ENCODE data around the gene C18orf63. TPM values are rescaled to one million over a fixed set of nuclear protein-coding genes. Genes with fewer than 3 reads are reported as not detected.

The C18orf63 gene
- total and polyA plus RNA-seq, 8 donors: 0.16 to 0.26 TPM; not detected in 6

DNA sequence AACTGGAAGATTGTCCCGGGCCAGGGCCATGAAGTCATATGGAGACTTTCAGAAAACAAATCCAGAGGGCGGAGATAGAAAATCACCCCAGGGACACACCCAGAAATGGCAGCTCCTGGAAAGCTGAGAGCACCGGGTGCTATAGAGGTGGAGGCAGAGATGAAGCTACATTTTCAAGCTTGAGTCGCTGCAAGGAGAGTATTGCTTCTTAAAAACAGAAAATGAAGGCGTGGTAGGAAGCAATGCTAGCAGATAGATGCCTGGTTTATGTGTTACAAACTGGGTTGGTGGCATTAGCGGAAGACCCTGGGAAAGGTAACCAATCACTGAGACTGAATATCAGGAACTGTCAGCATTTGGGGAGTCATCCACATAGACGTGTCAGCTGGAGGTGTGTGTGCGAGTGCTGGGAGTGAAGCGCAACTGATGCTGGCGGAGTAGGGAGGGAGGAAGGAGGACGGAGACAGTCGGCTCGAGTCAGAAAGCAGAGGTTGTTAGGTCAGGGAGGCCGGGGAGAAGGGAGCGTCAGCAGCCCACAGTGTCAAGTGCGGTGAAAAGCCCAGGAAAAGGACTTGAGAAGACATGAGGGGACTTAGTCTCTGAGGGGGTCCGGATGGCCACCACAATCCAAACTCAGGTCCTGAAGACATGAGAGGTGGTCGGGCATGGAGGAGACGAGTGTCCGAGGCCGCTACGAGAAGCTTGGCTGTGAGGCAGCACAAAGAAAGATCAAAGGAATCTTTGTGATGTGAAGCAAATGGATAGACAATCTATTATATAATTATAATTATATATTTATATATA, 45.4 kb downstream of the C18orf63 start:
- TF ChIP-seq, protein P1, sequence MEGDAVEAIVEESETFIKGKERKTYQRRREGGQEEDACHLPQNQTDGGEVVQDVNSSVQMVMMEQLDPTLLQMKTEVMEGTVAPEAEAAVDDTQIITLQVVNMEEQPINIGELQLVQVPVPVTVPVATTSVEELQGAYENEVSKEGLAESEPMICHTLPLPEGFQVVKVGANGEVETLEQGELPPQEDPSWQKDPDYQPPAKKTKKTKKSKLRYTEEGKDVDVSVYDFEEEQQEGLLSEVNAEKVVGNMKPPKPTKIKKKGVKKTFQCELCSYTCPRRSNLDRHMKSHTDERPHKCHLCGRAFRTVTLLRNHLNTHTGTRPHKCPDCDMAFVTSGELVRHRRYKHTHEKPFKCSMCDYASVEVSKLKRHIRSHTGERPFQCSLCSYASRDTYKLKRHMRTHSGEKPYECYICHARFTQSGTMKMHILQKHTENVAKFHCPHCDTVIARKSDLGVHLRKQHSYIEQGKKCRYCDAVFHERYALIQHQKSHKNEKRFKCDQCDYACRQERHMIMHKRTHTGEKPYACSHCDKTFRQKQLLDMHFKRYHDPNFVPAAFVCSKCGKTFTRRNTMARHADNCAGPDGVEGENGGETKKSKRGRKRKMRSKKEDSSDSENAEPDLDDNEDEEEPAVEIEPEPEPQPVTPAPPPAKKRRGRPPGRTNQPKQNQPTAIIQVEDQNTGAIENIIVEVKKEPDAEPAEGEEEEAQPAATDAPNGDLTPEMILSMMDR (IDR thresholded peaks at IDR 0.05): no peak
- Histone ChIP-seq H3K9me3 (no peaks in the 10 kb centered on the region), H3K36me3 (no peaks in the 10 kb centered on the region), H3K27me3 (no peaks in the 10 kb centered on the region), H3K27ac (no peak overlapping the region), H3K4me3 (no peak overlapping the region), H3K4me1 (no peaks in the 10 kb centered on the region)
- no peak for ATAC-seq
- intact Hi-C loops (cut with DNase I): no loop called here
- no peak for DNase-seq

DNA sequence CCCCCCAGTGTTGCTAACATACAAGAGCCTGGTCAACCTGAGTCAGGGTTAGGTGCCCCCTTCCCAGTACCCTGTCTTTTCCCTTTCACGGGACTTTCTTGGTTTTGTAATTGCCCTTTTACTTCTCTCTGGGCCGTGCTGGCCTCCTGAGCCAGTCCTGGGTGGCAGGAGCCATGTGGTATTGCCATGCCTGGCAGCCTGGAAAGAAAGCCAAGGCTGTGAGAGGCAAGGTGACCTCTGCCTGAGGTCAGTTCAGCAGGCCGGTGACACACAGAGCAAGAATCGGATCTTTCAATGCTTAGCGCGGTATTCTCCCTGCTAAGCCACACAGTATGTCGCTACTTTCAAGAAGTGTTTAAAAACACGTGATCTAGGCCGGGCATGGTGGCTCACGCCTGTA, 52.3 kb downstream of the C18orf63 start:
- intact Hi-C loops (cut with DNase I): no loop called here
- no peaks in the 10 kb centered on the region for H3K9me3 ChIP-seq
- TF ChIP-seq, protein P1 (IDR thresholded peaks at IDR 0.05): no peak
- H3K36me3 ChIP-seq: no peaks in the 10 kb centered on the region
- no peaks in the 10 kb centered on the region for H3K4me1 ChIP-seq
- H3K27ac ChIP-seq: no peak overlapping the region
- no peak overlapping the region for H3K4me3 ChIP-seq
- DNase-seq (no peak), ATAC-seq (no peak)
- H3K27me3 ChIP-seq: no peaks in the 10 kb centered on the region

DNA sequence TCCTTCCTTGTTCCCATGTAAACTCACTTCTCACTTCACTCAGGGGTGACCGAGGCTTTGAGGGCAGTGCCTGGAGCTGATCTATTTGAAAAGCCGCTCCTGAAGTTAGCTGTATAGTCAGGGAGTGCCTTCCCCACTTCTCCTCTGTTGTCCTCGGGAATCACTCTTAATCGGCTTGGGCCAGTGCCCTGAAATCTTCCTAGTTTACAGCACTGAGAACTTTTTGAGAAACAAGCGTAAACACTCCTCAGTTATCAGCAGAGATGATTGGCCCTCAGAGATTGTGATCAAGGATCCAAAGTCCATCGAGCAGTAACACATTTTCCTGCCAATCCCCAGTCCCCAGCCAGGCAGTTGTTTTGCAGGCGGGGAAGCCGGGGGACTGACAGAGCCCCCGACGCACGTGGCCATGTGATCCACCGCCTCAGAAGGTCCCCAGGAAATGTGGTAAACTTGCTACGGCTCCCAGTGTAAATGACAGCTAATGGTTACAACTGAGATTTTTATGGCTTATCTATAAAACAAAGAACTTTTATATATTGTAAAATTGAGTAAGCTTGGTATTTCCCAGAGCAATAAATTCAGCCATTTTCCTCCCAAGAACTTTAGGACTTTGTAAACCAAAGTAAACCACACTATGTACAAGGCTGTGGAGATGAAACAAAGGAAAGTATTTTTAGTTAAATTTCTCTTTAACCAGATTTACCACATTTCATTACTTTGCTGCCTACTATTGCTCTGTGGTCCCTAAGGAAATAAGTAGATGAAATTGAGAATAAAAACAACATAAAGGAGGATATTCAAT, 53.5 kb downstream of the C18orf63 start:
- TF ChIP-seq, protein P1 (IDR thresholded peaks at IDR 0.05): no peak
- intact Hi-C loops (cut with DNase I): no loop called here
- no peaks in the 10 kb centered on the region for H3K36me3 ChIP-seq
- peak in 1 of 4 donors; percentile 25 for DNase-seq
- ATAC-seq: peak; percentile 37
- H3K27me3 ChIP-seq: no peaks in the 10 kb centered on the region
- peak overlapping the region in 1 of 2 donors; percentile 59 for H3K27ac ChIP-seq
- H3K9me3 ChIP-seq: no peaks in the 10 kb centered on the region
- no peak overlapping the region for H3K4me3 ChIP-seq
- H3K4me1 ChIP-seq: no peaks in the 10 kb centered on the region

- intact Hi-C loops (cut with DNase I): no loop called here
- Histone ChIP-seq H3K36me3 (no peaks in the 10 kb centered on the region), H3K27ac (peak overlapping the region in 1 of 2 donors; percentile 59), H3K9me3 (no peaks in the 10 kb centered on the region), H3K4me1 (no peaks in the 10 kb centered on the region), H3K4me3 (no peak overlapping the region), H3K27me3 (no peaks in the 10 kb centered on the region)
- TF ChIP-seq, protein P1 (IDR thresholded peaks at IDR 0.05): no peak
- ATAC-seq: peak; percentile 76
- peak in 1 of 4 donors; percentile 29 for DNase-seq
Observed at GRCh38 chr18:74370115-74370514, 54.5 kb downstream of the C18orf63 start.

GRCh38 chr18:74373428-74373827, 57.8 kb downstream of the C18orf63 start:
- TF ChIP-seq, protein P1 (IDR thresholded peaks at IDR 0.05): no peak
- no peak overlapping the region for H3K27ac ChIP-seq
- no peaks in the 10 kb centered on the region for H3K36me3 ChIP-seq
- no peak for ATAC-seq
- intact Hi-C loops (cut with DNase I): no loop called here
- no peak overlapping the region for H3K4me3 ChIP-seq
- H3K27me3 ChIP-seq: no peaks in the 10 kb centered on the region
- no peak for DNase-seq
- no peaks in the 10 kb centered on the region for H3K4me1 ChIP-seq
- H3K9me3 ChIP-seq: no peaks in the 10 kb centered on the region

All from left lung (tissue), 10 donors.